ENCODE measurements around the gene CLCNKA.
A peak's percentile ranks its signal among the peaks of the same experiment; 100 is the strongest.
"Not testable (repeated sequence)": the region's sequence is repeated elsewhere in the genome, so short reads cannot be mapped to it uniquely, and the experiment has no call there.

Gene CLCNKA

DNA sequence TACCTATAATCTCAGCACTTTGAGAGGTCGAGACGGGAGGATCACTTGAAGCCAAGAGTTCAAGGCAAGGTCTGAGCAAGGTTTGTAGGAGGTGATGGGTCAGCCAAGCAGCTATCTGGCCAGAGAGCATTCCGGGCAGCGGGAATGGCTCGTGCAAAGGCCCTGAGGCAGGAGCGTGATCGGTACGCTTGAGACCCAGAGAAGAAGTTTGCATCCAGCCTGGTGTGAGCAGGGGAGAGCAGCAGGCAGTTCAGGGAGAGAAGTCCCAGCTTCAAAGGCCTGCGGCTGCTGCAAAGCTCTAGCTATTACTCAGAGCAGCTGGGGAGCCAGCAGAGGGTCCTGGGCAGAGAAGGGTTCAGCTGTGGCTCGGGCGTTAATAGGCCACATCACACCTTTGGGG, 22.9 kb upstream of the CLCNKA start:
- DNase-seq = no peak

DNA sequence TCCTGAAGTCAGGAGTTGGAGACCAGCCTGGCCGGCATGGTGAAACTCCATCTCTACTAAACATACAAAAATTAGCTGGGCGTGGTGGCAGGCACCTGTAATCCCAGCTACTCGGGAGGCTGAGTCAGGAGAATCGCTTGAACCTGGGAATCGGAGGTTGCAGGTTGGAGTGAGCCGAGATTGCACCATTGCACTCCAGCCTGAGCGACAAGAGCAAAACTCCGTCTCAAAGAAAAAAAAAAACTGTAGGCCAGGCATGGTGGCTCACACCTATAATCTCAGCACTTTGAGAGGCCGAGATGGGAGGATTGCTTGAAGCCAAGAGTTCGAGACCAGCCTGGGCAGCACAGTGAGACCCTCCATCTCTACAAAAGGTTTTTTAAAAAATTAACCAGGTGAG, 20.6 kb upstream of the CLCNKA start:
- not testable (repeated sequence) for DNase-seq

DNA sequence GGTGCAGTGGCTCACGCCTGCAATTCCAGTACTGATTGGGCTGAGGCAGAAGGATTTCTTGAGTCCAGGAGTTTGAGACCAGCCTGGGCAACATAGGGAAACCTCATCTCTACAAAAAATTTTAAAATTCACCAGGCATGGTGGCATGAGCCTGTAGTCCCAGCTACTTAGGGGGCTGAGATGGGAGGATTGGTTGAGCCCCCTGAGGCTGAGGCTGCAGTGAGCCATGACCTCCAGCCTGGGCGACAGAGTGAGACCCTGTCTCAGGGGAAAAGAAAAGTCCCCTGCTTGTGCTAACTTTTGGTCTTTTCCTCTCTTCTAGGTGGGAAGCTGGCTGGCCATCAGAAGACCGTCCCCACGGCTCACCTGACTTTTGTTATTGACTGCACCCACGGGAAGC, 16.2 kb upstream of the CLCNKA start:
- no peak for DNase-seq

DNA sequence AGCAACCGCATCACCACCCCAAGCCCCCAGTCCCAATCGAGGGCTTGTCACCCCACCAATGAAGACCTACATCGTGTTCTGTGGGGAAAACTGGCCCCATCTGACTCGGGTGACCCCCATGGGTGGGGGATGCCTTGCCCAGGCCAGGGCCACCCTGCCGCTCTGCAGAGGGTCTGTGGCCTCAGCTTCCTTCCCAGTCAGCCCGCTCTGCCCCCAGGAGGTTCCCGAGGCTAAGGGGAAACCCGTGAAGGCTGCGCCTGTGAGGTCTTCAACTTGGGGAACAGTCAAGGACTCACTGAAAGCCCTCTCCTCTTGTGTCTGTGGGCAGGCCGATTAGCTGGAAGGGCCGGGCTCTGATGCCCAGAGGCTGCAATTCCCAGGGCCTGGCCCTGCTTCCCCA, 15.8 kb upstream of the CLCNKA start:
- no peak for DNase-seq

DNA sequence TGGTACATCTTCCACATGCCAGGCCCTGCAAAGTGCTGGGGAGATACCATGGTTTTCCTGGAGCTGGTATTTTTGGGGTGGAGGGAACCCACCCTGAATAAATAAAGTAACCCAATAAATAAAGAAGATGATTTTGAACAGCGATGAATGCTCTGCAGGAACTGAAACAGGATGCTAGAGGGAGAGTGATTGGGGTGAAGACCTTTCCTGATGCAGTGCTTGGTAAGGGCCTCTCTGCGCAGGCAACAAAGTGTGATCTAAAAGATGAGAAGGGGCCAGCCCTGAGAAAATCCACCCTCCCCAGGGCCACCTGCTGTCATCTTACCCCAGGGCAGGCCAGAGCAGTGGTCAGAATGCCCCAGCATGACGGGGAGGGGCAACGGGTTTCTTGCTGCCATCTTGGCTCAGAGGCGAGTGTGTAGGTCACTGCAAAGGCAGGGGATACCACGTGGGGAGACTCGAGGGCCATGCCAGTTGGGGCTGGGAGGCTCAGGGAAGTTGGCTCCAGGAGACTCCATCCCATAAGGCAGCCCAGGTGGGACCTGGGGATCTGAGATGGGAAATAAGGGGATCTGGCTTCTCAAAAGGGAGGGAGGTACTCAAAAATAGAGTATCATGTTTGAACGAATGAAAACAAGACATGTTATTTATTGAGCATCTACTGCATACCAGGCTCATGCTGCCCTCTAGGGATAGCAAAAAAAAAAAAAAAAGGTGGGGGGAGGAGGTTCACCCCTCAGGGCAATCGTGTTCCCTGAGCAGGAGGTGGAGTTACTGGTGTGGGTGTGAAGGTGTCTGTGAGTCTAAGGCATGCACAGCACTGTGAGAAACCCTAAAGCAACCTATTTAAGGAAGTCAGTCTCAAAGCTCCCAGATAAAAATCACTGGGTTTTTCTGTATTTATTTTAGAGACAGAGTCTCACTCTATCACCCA, 15.0 kb upstream of the CLCNKA start:
- DNase-seq = peak; percentile 38

DNA sequence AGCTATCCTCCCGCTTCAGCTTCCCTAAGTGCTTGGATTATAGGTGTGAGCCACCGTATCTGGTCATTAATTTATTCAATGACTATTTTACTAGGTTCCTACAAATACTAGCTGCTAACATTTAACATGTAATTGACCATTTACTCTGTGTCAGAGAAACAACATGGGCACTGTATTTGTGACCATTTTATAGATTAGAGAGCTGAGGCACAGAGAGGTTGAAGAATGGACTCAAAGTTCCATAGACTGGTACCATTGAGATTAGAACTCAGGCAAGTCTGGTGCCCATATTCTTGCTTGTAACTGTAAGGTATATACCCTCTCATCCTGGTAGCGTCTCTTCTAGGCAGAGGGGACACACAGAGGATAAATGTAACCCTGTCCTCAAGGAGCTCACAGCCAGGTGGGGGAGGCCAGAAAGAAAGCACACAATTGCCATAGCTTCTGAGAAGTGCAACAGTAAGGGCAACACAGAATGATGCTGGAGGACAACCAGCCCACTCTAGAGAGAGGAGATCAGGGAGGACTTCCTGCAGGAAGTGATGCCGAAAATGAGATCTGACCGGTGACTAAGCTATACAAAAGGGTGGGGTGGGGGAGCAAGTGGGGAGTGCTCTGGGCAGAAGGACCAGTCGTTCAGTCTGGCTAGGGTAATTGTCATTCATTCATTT, 14.0 kb upstream of the CLCNKA start:
- DNase-seq = no peak

DNA sequence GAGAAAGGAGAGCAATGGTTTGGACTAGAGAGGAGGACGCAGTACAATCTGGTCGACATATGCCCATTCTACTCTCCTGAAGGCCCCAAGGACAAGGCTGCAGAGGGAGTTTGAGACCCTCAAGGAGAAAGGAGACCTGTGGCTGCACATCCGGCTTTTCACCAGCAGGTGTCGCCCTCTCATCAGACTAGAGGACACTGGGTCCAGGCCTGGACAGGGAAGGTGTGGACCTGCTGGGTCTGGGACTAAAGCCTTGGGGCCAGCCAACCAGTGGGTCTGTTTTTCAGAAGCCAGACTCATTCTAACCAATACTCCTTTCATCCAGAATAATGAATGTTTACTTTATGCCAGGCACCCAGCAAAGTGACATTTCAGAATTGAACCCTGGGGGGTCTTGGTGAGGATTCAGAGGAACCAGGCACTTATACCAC, 12.8 kb upstream of the CLCNKA start:
- peak; percentile 73 for DNase-seq

DNA sequence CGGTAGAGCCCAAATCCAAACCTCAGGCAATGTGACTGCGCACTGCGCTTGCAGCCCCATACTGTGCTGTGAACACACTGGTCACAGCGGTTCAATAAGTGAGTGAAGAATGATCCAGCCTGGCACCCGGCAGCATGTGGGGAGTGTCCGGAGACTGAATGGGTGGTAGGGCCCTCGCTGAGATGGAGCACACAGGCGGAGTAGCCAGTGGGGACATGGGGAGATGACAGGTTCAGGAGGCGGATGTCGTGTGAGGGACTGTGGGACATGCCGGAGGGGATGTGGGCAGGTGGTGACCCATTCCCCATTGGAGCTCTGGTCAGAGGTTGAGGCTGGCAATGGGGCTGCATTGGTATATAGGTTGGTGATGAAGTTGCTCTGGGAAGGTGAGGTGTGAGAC, 12.2 kb upstream of the CLCNKA start:
- no peak for DNase-seq

DNA sequence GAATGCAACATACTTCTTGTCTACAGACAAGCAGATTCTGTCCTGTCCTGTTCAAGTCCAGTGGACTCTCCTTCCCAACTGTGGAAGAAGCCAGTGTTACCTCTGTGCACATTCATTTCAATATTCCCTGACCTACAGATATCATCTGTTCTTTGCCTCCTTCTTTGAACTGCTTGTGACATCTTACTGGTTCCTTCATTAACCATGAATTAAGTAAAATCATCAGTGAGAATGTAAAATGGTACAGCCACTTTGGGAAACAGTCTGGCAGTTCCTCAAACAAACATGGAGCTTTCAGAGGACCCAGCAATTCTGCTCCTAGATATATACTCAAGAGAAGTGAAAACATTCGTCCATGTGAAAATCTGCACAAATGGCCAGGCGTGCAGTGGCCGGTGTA, 11.0 kb upstream of the CLCNKA start:
- no peak for DNase-seq

DNA sequence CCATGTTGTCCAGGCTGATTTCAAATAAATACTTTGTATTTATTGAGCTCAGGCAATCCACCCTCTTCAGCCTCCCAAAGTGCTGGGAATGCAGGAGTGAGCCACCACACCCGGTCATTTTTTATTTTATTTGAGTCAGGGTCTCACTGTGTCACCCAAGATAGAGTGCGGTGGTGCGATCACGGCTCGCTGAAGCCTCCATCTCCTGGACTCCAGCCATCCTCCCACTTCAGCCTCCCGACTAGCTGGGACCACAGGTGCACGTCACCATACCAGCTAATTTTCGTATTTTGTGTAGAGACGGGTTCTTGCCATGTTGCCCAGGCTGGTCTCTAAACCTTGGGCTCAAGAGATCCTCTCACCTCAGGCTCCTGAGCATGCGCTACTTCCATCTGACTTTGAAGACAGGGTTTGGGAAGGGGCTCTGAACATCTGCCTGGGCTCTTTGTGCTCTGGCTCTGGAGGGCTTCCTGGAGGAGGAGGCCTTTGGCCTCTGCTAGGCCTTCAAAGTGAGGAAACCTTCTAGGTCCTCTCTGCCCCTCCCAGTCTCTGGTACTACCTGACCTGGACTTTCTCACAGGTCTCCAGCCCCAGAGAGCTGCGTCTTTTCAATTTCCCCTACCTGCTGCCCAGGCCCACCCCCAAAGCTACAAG, 9.8 kb upstream of the CLCNKA start:
- no peak for DNase-seq

DNA sequence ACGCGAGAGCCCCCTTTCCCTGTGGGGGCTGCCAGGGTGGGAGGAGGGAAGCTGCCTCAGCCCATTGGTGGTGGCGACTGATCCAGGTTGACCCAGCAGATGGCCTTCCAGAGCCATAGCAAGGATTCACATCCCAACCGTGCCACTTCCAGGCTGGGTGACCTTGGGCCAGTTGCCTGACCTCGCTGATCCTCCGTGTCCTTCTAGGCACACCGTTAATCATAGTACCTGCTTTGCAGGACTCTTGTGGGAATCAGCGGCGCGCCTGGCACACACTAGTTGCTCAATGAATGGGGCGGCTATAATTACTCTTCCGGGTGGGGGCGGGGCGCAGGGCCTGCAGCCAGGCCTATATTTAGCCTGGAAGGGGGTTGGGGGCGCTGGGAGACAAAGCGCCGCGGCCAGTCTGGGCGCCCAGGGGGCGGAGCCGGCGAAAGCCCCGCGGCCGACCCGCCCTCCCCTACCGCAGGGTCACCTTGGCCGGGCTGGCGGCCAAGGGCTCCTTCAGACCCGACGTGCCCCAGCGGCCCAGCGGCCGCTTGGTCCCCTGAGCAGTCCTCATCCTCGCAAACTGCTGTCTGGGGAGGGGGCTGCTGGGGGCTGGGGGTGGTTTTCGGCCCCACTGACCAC, 9.1 kb upstream of the CLCNKA start:
- DNase-seq = no peak

DNA sequence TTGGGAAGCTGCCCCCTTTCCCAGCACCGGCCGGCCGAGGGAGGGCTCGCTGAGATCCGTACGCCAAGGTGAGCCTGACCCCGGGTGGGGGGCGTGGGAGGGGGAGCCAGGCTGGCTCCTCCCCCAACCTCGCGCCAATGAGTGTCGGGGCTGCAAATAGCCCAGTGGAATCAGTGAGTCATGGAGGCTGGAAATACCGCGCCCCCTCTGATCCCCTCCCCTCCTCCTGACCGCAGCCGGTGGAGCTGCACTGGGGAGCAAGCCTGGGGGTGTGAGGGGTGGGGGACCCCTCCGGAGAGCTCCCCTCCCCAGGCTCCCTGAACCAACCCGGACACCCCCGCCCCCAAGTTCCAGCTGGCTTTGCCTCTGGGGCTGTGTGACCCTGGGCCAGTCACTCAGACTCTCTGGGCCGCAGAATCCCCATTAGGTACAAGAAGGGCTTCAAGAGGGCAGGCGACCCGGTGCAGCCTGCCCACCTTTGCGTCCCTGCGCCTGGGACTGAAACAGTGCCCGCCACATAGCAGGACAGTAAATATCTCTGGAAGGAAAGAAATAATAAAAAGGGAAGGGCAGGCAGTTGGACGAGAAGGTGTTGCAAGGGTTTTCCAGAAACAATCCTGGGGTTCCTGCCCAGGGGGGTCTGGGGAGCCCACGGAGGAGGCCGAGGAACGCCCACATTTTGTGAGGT, 8.5 kb upstream of the CLCNKA start:
- DNase-seq = peak; percentile 16

DNA sequence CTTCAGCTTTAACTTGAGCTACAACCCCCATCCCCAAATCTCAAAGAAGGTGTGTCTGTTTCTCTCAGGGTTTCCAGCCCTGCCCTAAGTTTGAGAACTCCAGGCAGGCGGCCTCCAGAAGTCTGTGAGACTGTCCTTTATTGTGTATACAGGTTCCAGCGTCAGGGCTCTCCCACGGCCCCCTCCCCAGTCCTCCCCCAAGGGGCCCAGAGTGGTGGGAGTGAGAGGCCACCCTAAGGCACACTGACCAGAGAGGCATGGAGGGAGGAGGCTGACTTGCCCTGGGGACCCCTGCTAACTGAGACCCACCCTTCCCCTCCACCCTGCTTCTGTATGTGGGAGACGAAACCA, 8.0 kb upstream of the CLCNKA start:
- no peak for DNase-seq

DNA sequence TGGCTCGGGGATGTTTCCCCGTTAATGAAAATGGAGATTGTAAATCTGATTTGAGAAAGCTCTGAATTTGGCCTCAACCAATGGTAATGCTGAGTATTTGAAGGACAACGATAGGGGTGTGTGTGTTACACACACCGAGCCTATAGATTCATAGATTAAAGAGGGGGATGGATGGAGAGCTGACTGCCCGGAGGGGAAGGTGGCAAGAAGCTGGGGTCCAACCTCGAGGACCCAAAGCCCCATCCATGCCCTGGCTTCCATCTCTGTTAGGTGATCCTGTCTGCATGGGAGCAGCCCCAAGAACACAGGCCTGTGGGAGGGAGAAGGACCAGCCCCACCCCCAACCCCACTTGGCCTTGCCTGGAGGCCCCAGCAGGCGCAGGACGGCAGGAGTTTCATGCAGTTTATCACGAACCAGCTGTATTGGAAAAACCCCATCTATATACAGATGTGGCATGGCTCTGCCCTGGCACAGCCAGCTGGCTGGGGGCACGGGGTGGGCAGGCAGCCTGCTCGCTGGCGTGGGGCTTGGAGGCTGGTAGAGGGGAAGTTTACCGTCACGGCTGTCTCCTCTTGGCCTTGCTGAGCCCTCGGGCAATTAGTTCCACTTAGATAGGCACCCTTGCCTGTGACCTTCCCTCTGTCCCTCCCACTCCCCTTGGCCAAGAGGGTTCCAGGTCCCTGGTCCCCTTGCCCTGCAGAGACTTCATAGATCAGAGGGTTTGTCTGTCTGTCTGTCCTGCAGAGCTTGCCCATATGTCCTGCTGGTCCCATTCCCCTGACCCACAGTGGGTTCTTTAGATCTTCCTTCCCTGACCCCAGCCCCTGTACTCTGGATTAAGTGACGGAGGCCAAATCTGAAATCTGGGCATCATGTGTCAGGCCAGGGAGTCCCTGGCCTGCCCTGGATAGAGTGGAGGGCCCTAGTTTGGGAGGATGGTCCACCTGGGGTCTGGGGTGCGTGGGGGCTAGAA, 7.0 kb upstream of the CLCNKA start:
- no peak for DNase-seq

DNA sequence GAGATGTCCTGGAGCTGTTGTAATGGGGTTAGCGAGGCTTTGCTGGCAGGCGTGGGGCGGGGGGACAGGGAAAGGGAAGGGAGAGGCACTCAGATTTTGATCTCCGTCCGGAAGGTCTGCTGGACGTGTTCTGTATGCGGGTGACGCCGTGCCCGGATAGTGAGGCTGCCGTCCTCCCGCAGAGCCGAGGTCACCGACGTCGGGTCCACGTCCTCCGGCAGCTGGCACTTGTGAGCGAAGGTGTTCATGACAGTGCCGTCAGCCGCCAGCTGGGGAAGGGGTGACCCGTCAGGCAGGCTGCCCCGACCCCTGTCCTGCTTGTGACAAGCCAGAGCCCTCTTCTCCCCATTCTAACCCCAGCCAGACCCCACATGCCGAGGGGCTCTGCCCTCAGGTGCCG, 6.3 kb upstream of the CLCNKA start:
- DNase-seq = no peak

DNA sequence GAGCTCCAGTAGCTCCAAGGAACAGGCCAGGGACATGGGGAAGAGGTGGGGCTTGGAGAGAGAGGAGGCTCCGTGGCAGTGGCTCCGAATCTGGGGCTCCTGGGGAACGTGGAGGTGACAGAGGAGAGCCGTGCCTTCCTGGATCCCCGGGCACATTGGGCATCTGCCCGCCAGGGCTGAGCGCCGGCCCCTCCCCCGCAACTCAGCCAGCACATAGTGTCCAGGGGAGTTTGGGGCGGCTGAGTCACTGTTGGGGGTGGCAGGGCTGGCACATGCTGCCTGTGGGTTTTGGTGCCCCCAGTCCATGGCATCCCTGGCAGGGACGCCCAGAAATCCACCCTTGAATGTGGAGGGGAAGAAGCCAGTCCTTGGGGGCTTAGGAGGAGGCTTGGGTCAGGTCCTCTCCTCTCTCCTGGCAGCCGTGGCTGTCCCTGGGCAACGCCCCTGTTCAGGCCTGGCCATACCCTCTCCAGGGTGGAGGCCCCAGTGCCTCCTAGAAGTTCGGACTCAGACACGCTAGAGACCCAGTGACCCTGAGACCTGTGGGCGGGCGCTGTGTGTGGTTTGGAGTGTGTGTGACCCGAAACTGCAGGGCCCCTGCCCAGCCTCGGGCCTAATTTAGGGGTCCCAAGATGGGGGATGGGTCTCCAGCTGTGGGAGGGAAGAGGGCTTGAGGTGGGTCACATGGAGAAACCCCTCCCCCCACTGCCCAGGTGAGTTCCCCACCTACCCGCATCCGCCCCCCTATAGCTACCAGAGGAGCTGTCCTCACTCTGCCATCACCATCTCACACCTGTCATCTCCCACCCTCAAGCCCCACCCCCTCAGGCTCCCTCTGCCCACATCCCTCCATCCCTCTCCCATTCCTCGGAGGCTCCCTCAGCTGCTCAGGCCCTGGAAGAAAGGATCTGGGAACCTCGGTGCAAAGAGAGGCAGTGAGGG, 5.6 kb upstream of the CLCNKA start:
- no peak for DNase-seq

DNA sequence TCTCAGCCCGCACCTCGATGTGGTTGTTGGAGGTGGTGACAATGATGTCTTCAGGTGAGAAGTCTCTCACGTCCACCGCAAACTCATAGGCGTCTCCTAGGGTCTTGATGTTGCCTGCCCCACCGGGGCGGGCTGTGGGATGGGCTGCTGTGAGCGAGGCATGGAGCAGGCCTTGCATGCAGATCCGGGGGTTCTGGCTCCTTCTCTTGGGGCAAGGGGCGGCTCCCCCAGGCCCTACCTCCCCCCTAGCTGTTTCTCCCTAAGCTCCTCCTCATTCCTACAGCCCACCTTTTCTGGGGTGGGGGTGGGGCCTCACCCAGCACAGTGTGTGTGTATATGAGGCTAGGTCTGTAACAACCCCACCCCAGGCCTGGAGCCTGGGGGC, 4.8 kb upstream of the CLCNKA start:
- DNase-seq = no peak

DNA sequence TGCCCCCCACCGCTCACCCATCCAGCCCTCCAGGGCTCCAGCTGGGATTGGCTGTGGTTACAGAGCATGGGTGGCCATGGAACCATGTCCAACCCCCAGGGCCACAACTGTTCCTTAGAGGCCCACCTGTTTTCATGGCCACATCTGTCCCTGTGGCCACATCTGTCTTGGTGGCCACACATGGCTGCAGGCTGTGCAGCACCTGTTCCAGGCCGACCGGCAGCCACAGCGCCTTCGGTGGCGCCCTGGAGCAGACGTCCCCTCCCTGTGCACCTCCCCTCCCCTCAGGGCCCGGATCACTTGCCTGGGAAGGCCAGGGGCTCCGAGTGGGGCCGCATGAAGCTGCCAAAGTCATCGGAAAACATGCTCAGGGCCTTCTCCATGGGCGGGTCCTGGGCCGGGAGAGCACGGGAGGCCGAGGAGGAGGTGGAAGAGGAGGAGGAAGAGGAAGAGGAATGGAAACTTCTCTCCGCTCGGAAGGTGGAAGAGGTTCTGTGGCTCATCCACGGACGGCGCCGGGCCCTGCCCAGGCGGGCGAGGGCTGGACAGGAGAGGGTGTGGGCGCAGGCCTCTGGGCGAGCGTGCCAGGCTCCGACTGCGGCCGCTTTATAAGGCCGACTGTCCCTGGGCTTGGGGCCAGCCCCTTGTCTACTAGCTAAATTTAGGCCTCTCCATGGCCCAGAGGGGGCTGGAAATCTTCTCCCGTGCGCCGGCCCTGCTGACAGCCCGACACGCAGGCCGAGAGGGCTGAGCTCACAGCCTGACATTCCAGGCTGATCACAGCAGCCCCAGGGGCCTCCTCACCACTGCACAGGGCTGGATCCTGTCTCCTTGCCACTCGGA, 4.2 kb upstream of the CLCNKA start, which contains the start of gene HSPB7:
Gene HSPB7 (minus strand): TSS at position 583 of the 843 bp plus-strand sequence. CDS start 80 bp downstream, at position 503.
- DNase-seq = no peak

DNA sequence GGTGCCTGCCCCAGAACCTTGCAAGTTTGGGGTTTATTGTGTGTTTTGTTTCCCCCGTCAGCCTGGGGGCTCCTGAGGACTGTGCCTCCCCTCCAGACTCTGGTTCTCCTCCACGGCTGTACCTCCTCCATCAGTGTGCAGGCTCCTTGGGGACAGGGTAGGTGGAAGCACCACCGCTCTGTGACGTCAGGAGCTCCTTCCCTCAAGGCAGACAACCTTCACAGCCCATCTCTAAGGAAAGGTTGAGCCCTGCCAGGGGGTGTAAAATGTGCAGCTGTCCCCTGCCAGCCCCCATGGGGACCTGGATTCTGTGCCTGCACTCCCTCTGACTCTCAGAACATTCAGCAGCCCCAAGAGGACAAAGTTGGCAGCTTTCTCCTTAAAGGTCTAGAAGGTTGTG, 3.5 kb upstream of the CLCNKA start:
- no peak for DNase-seq

Measured in activated CD4-positive, alpha-beta T cell treated with anti-CD3 and anti-CD28 coated beads, Interleukin-2, amount 50 U/mL, for 16 hours (primary cell).